IMR-90 (cell line): Measurements from ENCODE around the gene DNAH5. TPM values are rescaled to one million over a fixed set of nuclear protein-coding genes. Genes with fewer than 3 reads are reported as not detected.

Experiments
- ATAC-seq: fragments of 200-7000 bp; cut with Tn5 transposase; 2 replicates; pipeline ENCODE4 v1.9.1; 2020; ENCODE audit warnings: low read depth, mild to moderate bottlenecking, moderate library complexity
- BruUV-seq: library from RNA; stranded (reverse); fragments of 400-500 nt; replicated peaks from 2 replicates; lab custom pipeline; 2021; lab: Mats Ljungman, UMichigan
- CTCF ChIA-PET: fragments of 300-600 bp; formaldehyde crosslinking; extraction: SDS; loops from one replicate; lab custom pipeline; 2021; ENCODE audit warnings: antibody characterized with exemption; lab: Yijun Ruan, JAX
- POLR2A ChIA-PET: fragments of 300-600 bp; sonication (Branson Sonifier 250); formaldehyde crosslinking; loops from one replicate; lab custom pipeline; 2022; ENCODE audit warnings: antibody characterized with exemption; ENCODE audit not compliant: unreplicated experiment; lab: Charles Lee
- DNase-seq: peaks from one replicate; pipeline ENCODE4 v3.0.0; 2013
- H2AFZ ChIP-seq: replicated peaks from 2 replicates; pipeline ENCODE3; 2013; ENCODE audit warnings: low read length, mild to moderate bottlenecking; ENCODE audit not compliant: poor library complexity
- H2AK5ac ChIP-seq: 2 replicates; pipeline ENCODE4 v1.6.1; 2013; ENCODE audit warnings: low read depth, low read length, inconsistent platforms
- H2AK9ac ChIP-seq: replicated peaks from 2 replicates; pipeline ENCODE3; 2013; ENCODE audit warnings: mild to moderate bottlenecking, low read depth, low read length, moderate library complexity; ENCODE audit not compliant: poor library complexity
- H2BK120ac ChIP-seq: 2 replicates; pipeline ENCODE4 v1.6.1; 2013; ENCODE audit warnings: low read depth, low read length, inconsistent platforms
- H2BK15ac ChIP-seq: 3 replicates; pipeline ENCODE4 v1.6.1; 2013; ENCODE audit warnings: low read depth, low read length, inconsistent platforms
- H2BK20ac ChIP-seq: 2 replicates; pipeline ENCODE4 v1.6.1; 2013; ENCODE audit warnings: low read depth, mild to moderate bottlenecking, inconsistent platforms, low read length, moderate library complexity
- H2BK5ac ChIP-seq: 2 replicates; pipeline ENCODE4 v1.6.1; 2013; ENCODE audit warnings: mild to moderate bottlenecking, low read depth, low read length, inconsistent platforms; ENCODE audit not compliant: poor library complexity, severe bottlenecking
- H3K14ac ChIP-seq: replicated peaks from 2 replicates; pipeline ENCODE4 v1.6.1; 2013; ENCODE audit warnings: low read depth, low read length, inconsistent platforms
- H3K18ac ChIP-seq: 2 replicates; pipeline ENCODE4 v1.6.1; 2013; ENCODE audit warnings: low read depth, low read length, control low read depth
- H3K23ac ChIP-seq: 2 replicates; pipeline ENCODE4 v1.6.1; 2013; ENCODE audit warnings: low read depth, low read length, inconsistent platforms
- H3K27ac ChIP-seq: 2 replicates; pipeline ENCODE4 v1.5.1; 2013; ENCODE audit warnings: mild to moderate bottlenecking, control low read depth, low read length; ENCODE audit not compliant: insufficient read depth
- H3K27me3 ChIP-seq: 2 replicates; pipeline ENCODE4 v1.6.1; 2013; ENCODE audit warnings: low read length; ENCODE audit not compliant: control insufficient read depth, insufficient read depth
- H3K36me3 ChIP-seq: 2 replicates; pipeline ENCODE4 v1.6.1; 2013; ENCODE audit warnings: low read length, mixed read lengths; ENCODE audit not compliant: control insufficient read depth, insufficient read depth
- H3K4ac ChIP-seq: 2 replicates; pipeline ENCODE4 v1.6.1; 2013; ENCODE audit warnings: low read depth, low read length, inconsistent platforms
- H3K4me1 ChIP-seq: 2 replicates; pipeline ENCODE4 v1.6.1; 2013; ENCODE audit warnings: low read length, mixed read lengths; ENCODE audit not compliant: control insufficient read depth, insufficient read depth
- H3K4me2 ChIP-seq: 2 replicates; pipeline ENCODE4 v1.6.1; 2013; ENCODE audit warnings: low read depth, mild to moderate bottlenecking, control low read depth, low read length, moderate library complexity
- H3K4me3 ChIP-seq: 2 replicates; pipeline ENCODE4 v1.5.1; 2013; ENCODE audit warnings: low read depth, mild to moderate bottlenecking, control low read depth, low read length, moderate library complexity; ENCODE audit not compliant: insufficient read depth
- H3K56ac ChIP-seq: 2 replicates; pipeline ENCODE4 v1.6.1; 2013; ENCODE audit warnings: low read length, inconsistent platforms; ENCODE audit not compliant: insufficient read depth; ENCODE audit errors: extremely low read depth
- H3K79me1 ChIP-seq, 2 experiments: 2 replicates each; pipeline ENCODE4 v1.6.1; 2013; ENCODE audit warnings: low read length in 2 of 2, inconsistent platforms in 1 of 2, low read depth in 1 of 2
- H3K9ac ChIP-seq: 2 replicates; pipeline ENCODE4 v1.6.1; 2013; ENCODE audit warnings: low read depth, low read length, control low read depth
- H3K9me1 ChIP-seq: 2 replicates; pipeline ENCODE4 v1.6.1; 2013; ENCODE audit warnings: low read length, inconsistent platforms; ENCODE audit not compliant: insufficient read depth
- H3K9me3 ChIP-seq: 2 replicates; pipeline ENCODE4 v1.6.1; 2013; ENCODE audit warnings: low read length; ENCODE audit not compliant: control insufficient read depth, insufficient read depth
- H4K20me1 ChIP-seq: 2 replicates; pipeline ENCODE4 v1.6.1; 2013; ENCODE audit warnings: low read length, inconsistent platforms; ENCODE audit not compliant: insufficient read depth
- H4K5ac ChIP-seq: 2 replicates; pipeline ENCODE4 v1.6.1; 2013; ENCODE audit warnings: mild to moderate bottlenecking, low read depth, low read length, control low read depth
- H4K8ac ChIP-seq, 2 experiments: 2 replicates each; pipeline ENCODE4 v1.6.1; 2013; ENCODE audit warnings: low read depth in 2 of 2, low read length in 2 of 2, control low read depth in 1 of 2, inconsistent platforms in 1 of 2
- H4K91ac ChIP-seq: 2 replicates; pipeline ENCODE4 v1.6.1; 2013; ENCODE audit warnings: low read depth, low read length, inconsistent platforms; ENCODE audit not compliant: insufficient read depth
- FOS ChIP-seq: fragments of 150-350 bp; IDR thresholded peaks from 2 replicates; pipeline ENCODE4 v1.6.1; 2016; ENCODE audit warnings: low read depth, low read length
- MAFK ChIP-seq: IDR thresholded peaks from 2 replicates; pipeline ENCODE4 v1.6.1; 2012; ENCODE audit warnings: low read depth, low read length, improper control_type of control experiment
- MAZ ChIP-seq: IDR thresholded peaks from 2 replicates; pipeline ENCODE4 v1.6.1; 2012; ENCODE audit warnings: low read depth, mild to moderate bottlenecking, low read length, improper control_type of control experiment, moderate library complexity, borderline replicate concordance
- NFE2L2 ChIP-seq: fragments of 150-350 bp; IDR thresholded peaks from 2 replicates; pipeline ENCODE4 v1.6.1; 2016; ENCODE audit warnings: low read depth, mild to moderate bottlenecking, low read length
- RFX5 ChIP-seq: IDR thresholded peaks from 2 replicates; pipeline ENCODE4 v1.8.0; 2012; ENCODE audit warnings: low read depth, mild to moderate bottlenecking, low read length, moderate library complexity
- WGBS, 2 experiments: methylation state at CpG; one replicate each; pipeline versions ENCODE4 v1.1.5 to v1.1.7; 2013; ENCODE audit warnings: missing lambda C conversion rate in 2 of 2; ENCODE audit not compliant: insufficient read length in 1 of 2; ENCODE audit errors: extremely low coverage in 2 of 2; 5-methylcytosine and 5-hydroxymethylcytosine counted together
- dilution Hi-C: fragments of 300-500 bp; cut with HindIII; formaldehyde crosslinking; loops from one replicate; pipeline ENCODE4 v1.14.3; 2018; ENCODE audit warnings: low sequenced_read_pairs; ENCODE audit not compliant: unreplicated experiment
- in situ Hi-C: fragments of 300-500 bp; cut with MboI; formaldehyde crosslinking; loops from 3 replicates; pipeline ENCODE4 v1.14.3; 2019; ENCODE audit warnings: low sequenced_read_pairs, inconsistent platforms, mixed read lengths
- intact Hi-C: fragments of 100-400 bp; cut with micrococcal nuclease; formaldehyde crosslinking; loops from 2 replicates; pipeline ENCODE4 v1.10.0; 2022
- polyA plus RNA-seq, 3 experiments: library from polyadenylated mRNA; depleted of rRNA; stranded (reverse); fragments of >200 nt; gene quantifications; 2 replicates each; pipeline ENCODE4 v1.2.3, GENCODE V29; 2012; ENCODE audit warnings: low replicate concordance in 1 of 3
- total RNA-seq: library from RNA; depleted of rRNA; stranded (reverse); fragments of >200 nt; gene quantifications from 2 replicates; pipeline ENCODE4 v1.2.3, GENCODE V29; 2012

DNAH5 gene
- total and polyA plus RNA-seq, 2 of the 4 experiments (the other 2 are of a cell fraction), result 1.9 to 4.3 TPM

- no peak overlapping the region for H3K4me2 ChIP-seq
- H4K91ac ChIP-seq, result no peak overlapping the region
- H3K9me1 ChIP-seq, result no peaks in the 10 kb centered on the region; the same call in 1 of the 2 replicates
- BruUV-seq, result no TSS peak
- H3K27me3 ChIP-seq, result no peaks in the 10 kb centered on the region
- H3K14ac ChIP-seq, result no peak overlapping the region
- no peak overlapping the region for H3K9ac ChIP-seq
- peaks cover 4% of the 10 kb centered on the region for H3K9me3 ChIP-seq
- WGBS, 2 experiments, result 79% methylated on average over 5 of the region's 8 CpGs; no CpG with 5 or more reads in 1 of the 2 experiments
- no peak overlapping the region for H2BK15ac ChIP-seq
- H3K56ac ChIP-seq, result no peak overlapping the region
- POLR2A ChIA-PET, result no interaction called here
- H3K36me3 ChIP-seq, result peaks cover 26% of the 10 kb centered on the region
- TF ChIP-seq MAFK (no peak), MAZ (no peak), FOS (no peak), RFX5 (no peak), NFE2L2 (no peak)
- H2AK9ac ChIP-seq, result no peak overlapping the region
- intact Hi-C loops (no loop called here), dilution Hi-C loops (no loop called here), in situ Hi-C loops (no loop called here)
- H2BK120ac ChIP-seq, result no peak overlapping the region
- H3K79me1 ChIP-seq, result 0 out of 4 replicates have a peak, but pooled peaks cover 0 to 4% of the 10 kb centered on the region in 2 experiments
- CTCF ChIA-PET, result no interaction called here
- DNase-seq (no peak), ATAC-seq (no peak)
- H3K4me1 ChIP-seq, result no peaks in the 10 kb centered on the region
- H3K23ac ChIP-seq, result no peak overlapping the region; the same call in 1 of the 2 replicates
- no peak overlapping the region for H4K5ac ChIP-seq
- no peak overlapping the region for H3K4ac ChIP-seq
- no peak overlapping the region for H4K8ac ChIP-seq
- H4K20me1 ChIP-seq, result no peaks in the 10 kb centered on the region
- H2AFZ ChIP-seq, result peak overlapping the region; percentile 41
- H3K18ac ChIP-seq, result no peak overlapping the region
- no peak overlapping the region for H2AK5ac ChIP-seq
- no peak overlapping the region for H3K4me3 ChIP-seq
- no peak overlapping the region for H2BK20ac ChIP-seq
- no peak overlapping the region for H2BK5ac ChIP-seq
- H3K27ac ChIP-seq, result no peak overlapping the region
These were observed 13.8 kb downstream of the DNAH5 start for GRCh38 chr5:13930541-13931171.
